Measurements from ENCODE around the gene SLC6A1. TPM values are rescaled to one million over a fixed set of nuclear protein-coding genes. Genes with fewer than 3 reads are reported as not detected.

SLC6A1 gene
- total RNA-seq, 1 donor from 2014 or later: 0.52 TPM

GRCh38 chr3:11045536-11045935 lies 53.0 kb downstream of the SLC6A1 start:
- peaks cover 6% of the 10 kb centered on the region for H3K27me3 Mint-ChIP-seq (ENCODE audit: insufficient read depth, low read depth)
- Histone ChIP-seq H3K9me3 (ENCODE audit: low read depth) (no peaks in the 10 kb centered on the region), H3K4me2 (no peak overlapping the region), H3K79me2 (ENCODE audit: low read depth) (no peaks in the 10 kb centered on the region), H2AFZ (replicated peaks) (peak overlapping the region; percentile 34), H3K36me3 (no peaks in the 10 kb centered on the region), H3K27me3 (no peaks in the 10 kb centered on the region), H3K4me1 (no peaks in the 10 kb centered on the region), H3K27ac (no peak overlapping the region), H3K9ac (no peak overlapping the region), H3K4me3 (no peak overlapping the region), H4K20me1 (ENCODE audit: low read depth) (no peaks in the 10 kb centered on the region), H3F3A (ENCODE audit: low read depth) (no peaks in the 10 kb centered on the region)
- H3K4me3 Mint-ChIP-seq: no peak overlapping the region
- no peak for DNase-seq (ENCODE audit: low spot score)
- no peaks in the 10 kb centered on the region for H3K36me3 Mint-ChIP-seq
- no peaks in the 10 kb centered on the region for H3K9me3 Mint-ChIP-seq
- peaks cover 3% of the 10 kb centered on the region for H3K4me1 Mint-ChIP-seq
- H3K27ac Mint-ChIP-seq: no peak overlapping the region
- TF ChIP-seq EZH2 (IDR thresholded peaks at IDR 0.05): no peak
- TF ChIP-seq EZH2phosphoT487 (IDR thresholded peaks at IDR 0.05): no peak
- peak; percentile 35 for TF ChIP-seq CTCF (IDR thresholded peaks at IDR 0.05)

- Histone ChIP-seq H3K79me2 (ENCODE audit: low read depth) (no peaks in the 10 kb centered on the region), H3K36me3 (no peaks in the 10 kb centered on the region), H3K9me3 (ENCODE audit: low read depth) (no peaks in the 10 kb centered on the region), H3K9ac (no peak overlapping the region), H3K27me3 (no peaks in the 10 kb centered on the region), H3K4me3 (no peak overlapping the region), H3K4me2 (no peak overlapping the region), H3F3A (ENCODE audit: low read depth) (no peaks in the 10 kb centered on the region), H3K27ac (no peak overlapping the region), H4K20me1 (ENCODE audit: low read depth) (no peaks in the 10 kb centered on the region), H2AFZ (replicated peaks) (no peak overlapping the region), H3K4me1 (no peaks in the 10 kb centered on the region)
- no peak for DNase-seq (ENCODE audit: low spot score)
- H3K36me3 Mint-ChIP-seq: no peaks in the 10 kb centered on the region
- no peaks in the 10 kb centered on the region for H3K9me3 Mint-ChIP-seq
- TF ChIP-seq CTCF (IDR thresholded peaks at IDR 0.05) (no peak), EZH2phosphoT487 (IDR thresholded peaks at IDR 0.05) (no peak), EZH2 (IDR thresholded peaks at IDR 0.05) (no peak)
- peaks cover 6% of the 10 kb centered on the region for H3K27me3 Mint-ChIP-seq (ENCODE audit: insufficient read depth, low read depth)
- H3K4me3 Mint-ChIP-seq: no peak overlapping the region
- H3K4me1 Mint-ChIP-seq: peaks cover 3% of the 10 kb centered on the region
- H3K27ac Mint-ChIP-seq: no peak overlapping the region
Measured at GRCh38 chr3:11047500-11047899, 55.0 kb downstream of the SLC6A1 start.

- Histone ChIP-seq H3K36me3 (no peaks in the 10 kb centered on the region), H3F3A (ENCODE audit: low read depth) (no peaks in the 10 kb centered on the region), H3K9ac (no peak overlapping the region), H4K20me1 (ENCODE audit: low read depth) (no peaks in the 10 kb centered on the region), H3K27me3 (no peaks in the 10 kb centered on the region), H3K4me2 (no peak overlapping the region), H3K4me1 (no peaks in the 10 kb centered on the region), H3K79me2 (ENCODE audit: low read depth) (no peaks in the 10 kb centered on the region), H3K27ac (no peak overlapping the region), H3K9me3 (ENCODE audit: low read depth) (no peaks in the 10 kb centered on the region), H2AFZ (replicated peaks) (no peak overlapping the region), H3K4me3 (no peak overlapping the region)
- no peak overlapping the region for H3K27ac Mint-ChIP-seq
- DNase-seq (ENCODE audit: low spot score): no peak
- no peaks in the 10 kb centered on the region for H3K4me1 Mint-ChIP-seq
- no peak overlapping the region for H3K4me3 Mint-ChIP-seq
- H3K27me3 Mint-ChIP-seq (ENCODE audit: insufficient read depth, low read depth): peaks cover 4% of the 10 kb centered on the region
- no peaks in the 10 kb centered on the region for H3K9me3 Mint-ChIP-seq
- TF ChIP-seq CTCF (IDR thresholded peaks at IDR 0.05): no peak
- no peak for TF ChIP-seq EZH2 (IDR thresholded peaks at IDR 0.05)
- TF ChIP-seq EZH2phosphoT487 (IDR thresholded peaks at IDR 0.05): no peak
- no peaks in the 10 kb centered on the region for H3K36me3 Mint-ChIP-seq
Measured at GRCh38 chr3:11050666-11051323, 58.2 kb downstream of the SLC6A1 start.
